Motor neuron (in vitro differentiated cells): Measurements from ENCODE around the gene CTF1. TPM values are rescaled to one million over a fixed set of nuclear protein-coding genes. Genes with fewer than 3 reads are reported as not detected.
"Not testable (repeated sequence)": the region's sequence is repeated elsewhere in the genome, so short reads cannot be mapped to it uniquely, and the experiment has no call there.

Source experiments
- ATAC-seq, 8 experiments: fragments of 200-7000 bp; cut with Tn5 transposase; replicated peaks in 6 of 8; 2 replicates each; pipeline ENCODE4 v1.8.0; 2021; ENCODE audit warnings: mild to moderate bottlenecking in 8 of 8, moderate library complexity in 8 of 8
- H3K27ac ChIP-seq, 2 donors: fragments of 250-450 bp; sonication (Bioruptor Pico); 2 replicates each; pipeline ENCODE4 v1.9.0; 2021; ENCODE audit warnings: antibody characterized with exemption in 2 of 2, mild to moderate bottlenecking in 2 of 2, moderate library complexity in 1 of 2
- H3K4me1 ChIP-seq, 2 donors: fragments of 250-450 bp; sonication (Bioruptor Pico); replicated peaks in 1 of 2; 2 replicates each; pipeline ENCODE4 v1.6.1; 2021; ENCODE audit warnings: antibody characterized with exemption in 2 of 2, mild to moderate bottlenecking in 2 of 2, moderate library complexity in 1 of 2
- H3K4me3 ChIP-seq, 5 donors: fragments of 250-450 bp; sonication (Bioruptor Pico); 2 replicates each; pipeline ENCODE4 v1.9.0; 2021; ENCODE audit warnings: antibody characterized with exemption in 5 of 5, mild to moderate bottlenecking in 5 of 5, moderate library complexity in 4 of 5
- WGBS, 10 experiments: fragments of 450-650 bp; shearing (Covaris generic); methylation state at CpG; one replicate each; pipeline ENCODE4 v1.0.0; 2022; 5-methylcytosine and 5-hydroxymethylcytosine counted together
- in situ Hi-C, 9 experiments: fragments of 400-800 bp; cut with MboI; loops; one replicate each; pipeline ENCODE4 v1.15.0; 2021; ENCODE audit warnings: low sequenced_read_pairs in 9 of 9, low pct_unique_long_range_greater_than_20kb in 2 of 9; ENCODE audit not compliant: unreplicated experiment in 9 of 9
- total RNA-seq, 8 experiments: library from RNA; unstranded; fragments of 300-600 nt; gene quantifications; 2 replicates each; pipeline versions ENCODE4 v1.2.3 to v1.2.4, GENCODE V29; 2022

The CTF1 gene
- total RNA-seq, 8 experiments from 2014 or later, result 0.38 to 2.9 (median 0.66) TPM

DNA sequence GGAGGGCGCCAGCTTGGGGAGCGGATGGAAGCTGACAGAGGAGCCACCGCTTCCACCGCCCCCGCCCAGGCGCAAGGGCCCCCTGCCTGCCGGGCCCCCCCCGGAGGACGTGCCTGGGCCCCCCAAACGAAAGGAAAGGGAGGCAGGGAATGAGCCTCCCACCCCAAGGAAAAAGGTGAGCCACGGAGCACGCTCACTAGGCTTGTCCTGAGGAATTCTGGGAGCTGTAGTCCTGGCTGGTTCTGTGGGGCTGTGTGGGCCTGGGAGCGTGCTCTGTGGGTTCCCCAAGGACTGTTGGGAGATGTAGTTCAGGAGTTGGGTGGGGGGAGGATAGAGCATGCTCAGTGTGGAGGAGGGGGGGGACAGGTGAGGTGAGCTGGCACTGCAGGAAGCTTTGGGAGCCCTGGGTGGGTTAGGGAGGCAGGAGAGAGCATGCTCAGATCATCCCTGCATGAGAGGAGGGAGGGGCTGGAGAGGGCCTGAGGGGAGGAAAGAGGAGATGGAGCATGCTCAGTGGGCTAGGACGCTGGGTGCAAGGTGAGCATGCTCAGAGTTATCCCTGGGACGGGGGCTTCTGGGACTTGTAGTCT lies 31.5 kb downstream of the CTF1 start:
- ATAC-seq, result peak; percentile 7 to 75 (median 73)
- in situ Hi-C loops, result no loop called here
- H3K4me3 ChIP-seq, result no peak overlapping the region
- peaks cover 4 to 6% of the 10 kb centered on the region in 2 donors for H3K4me1 ChIP-seq
- 83 to 100% methylated on average over 1 to 2 of the region's 15 CpGs; no CpG with 5 or more reads in 8 of the 10 experiments for WGBS, 10 experiments
- peak overlapping the region; percentile 23 to 57 for H3K27ac ChIP-seq

DNA sequence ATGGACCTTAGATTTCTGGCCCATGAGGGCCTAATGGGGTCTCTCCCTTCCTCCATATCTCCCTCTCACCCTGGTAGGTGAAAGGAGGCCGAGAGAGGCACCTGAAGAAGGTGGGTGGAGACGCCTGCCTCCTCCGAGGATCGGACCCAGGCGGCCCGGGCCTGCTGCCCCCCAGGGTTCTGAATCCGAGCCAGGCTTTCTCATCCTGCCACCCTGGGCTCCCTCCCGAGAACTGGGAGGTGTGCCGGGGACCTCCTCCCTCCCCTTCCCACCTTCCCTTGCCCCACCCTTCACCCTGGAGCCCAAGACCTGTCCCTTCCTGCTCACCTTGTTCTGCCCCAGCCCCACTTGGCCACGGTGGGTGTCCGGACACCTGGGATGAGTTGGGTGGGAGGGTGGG lies 32.0 kb downstream of the CTF1 start:
- ATAC-seq, result no peak
- in situ Hi-C loops, result no loop called here
- Histone ChIP-seq H3K4me1 (peaks cover 4 to 6% of the 10 kb centered on the region in 2 donors), H3K27ac (peak overlapping the region in 1 of 2 donors; percentile 44), H3K4me3 (no peak overlapping the region)
- WGBS, 10 experiments, result no CpG with 5 or more reads among the region's 11 CpGs

GRCh38 chr16:30929167-30929566 lies 32.8 kb downstream of the CTF1 start:
- Histone ChIP-seq H3K27ac (no peak overlapping the region), H3K4me3 (no peak overlapping the region), H3K4me1 (peaks cover 4 to 6% of the 10 kb centered on the region in 2 donors)
- in situ Hi-C loops, result no loop called here
- no peak for ATAC-seq
- 20 to 100% (median 86%) methylated on average over 1 to 6 of the region's 7 CpGs; no CpG with 5 or more reads in 1 of the 10 experiments for WGBS, 10 experiments

DNA sequence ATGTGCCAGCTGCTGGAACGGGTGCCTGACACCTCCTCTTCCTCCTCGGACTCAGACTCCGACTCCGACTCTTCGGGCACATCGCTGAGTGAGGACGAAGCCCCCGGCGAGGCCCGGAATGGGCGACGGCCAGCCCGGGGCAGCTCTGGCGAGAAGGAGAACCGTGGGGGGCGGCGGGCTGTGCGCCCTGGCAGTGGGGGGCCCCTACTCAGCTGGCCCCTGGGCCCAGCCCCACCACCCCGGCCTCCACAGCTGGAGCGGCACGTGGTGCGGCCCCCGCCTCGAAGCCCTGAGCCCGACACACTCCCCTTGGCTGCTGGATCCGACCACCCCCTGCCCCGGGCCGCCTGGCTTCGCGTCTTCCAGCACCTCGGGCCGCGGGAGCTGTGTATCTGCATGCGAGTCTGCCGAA lies 33.8 kb downstream of the CTF1 start:
- no peak overlapping the region for H3K27ac ChIP-seq
- no peak overlapping the region for H3K4me3 ChIP-seq
- H3K4me1 ChIP-seq, result peaks cover 4 to 6% of the 10 kb centered on the region in 2 donors
- no peak for ATAC-seq
- in situ Hi-C loops, result no loop called here
- 100% methylated on average over 2 of the region's 35 CpGs; no CpG with 5 or more reads in 9 of the 10 experiments for WGBS, 10 experiments

- H3K27ac ChIP-seq, result no peak overlapping the region
- in situ Hi-C loops, result no loop called here
- 0 to 79% (median 67%) methylated on average over 1 to 11 of the region's 12 CpGs; no CpG with 5 or more reads in 1 of the 10 experiments for WGBS, 10 experiments
Measured at GRCh38 chr16:30931068-30931650, 34.7 kb downstream of the CTF1 start.

DNA sequence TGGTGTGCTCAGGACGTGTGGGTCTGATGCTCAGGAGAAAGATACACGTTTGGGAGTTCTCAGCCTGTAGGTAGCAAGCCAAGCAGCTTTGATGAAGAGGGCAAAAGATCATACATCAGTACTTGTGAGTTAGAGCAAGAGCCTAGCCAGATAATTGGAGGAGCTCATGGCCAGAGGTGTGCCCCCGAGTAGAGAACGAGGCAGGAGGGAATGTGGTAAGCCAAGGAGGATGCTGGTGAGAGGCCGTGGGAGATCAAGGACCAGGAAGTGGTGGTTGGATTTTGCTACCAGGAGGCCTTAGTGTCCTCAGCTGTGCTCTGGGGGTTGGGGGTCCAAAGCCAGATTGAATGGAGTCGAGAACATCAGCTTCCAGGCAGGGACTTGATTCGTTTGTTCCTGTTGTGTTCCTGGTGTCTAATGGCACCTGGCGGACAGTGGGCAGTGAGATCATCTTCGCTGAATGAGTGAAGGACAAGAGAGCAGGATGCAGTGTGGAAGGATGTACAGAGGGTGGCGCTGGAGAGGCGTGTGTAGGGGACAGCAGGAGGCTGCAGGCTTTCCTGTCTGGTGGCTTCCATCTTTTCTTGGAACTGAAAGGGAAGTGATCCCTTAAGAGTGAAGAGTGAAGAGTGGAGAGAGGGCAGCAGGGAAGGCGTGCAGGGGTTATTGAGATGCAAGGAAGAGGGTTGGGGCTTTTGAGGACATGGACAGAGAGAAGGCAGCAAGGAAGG lies 38.6 kb downstream of the CTF1 start:
- peak; percentile 65 to 95 (median 84) for ATAC-seq
- peaks cover 0 to 2% of the 10 kb centered on the region in 2 donors for H3K4me1 ChIP-seq
- in situ Hi-C loops, result no loop called here
- H3K4me3 ChIP-seq, result no peak overlapping the region
- 44 to 95% (median 65%) methylated on average over 1 to 8 of the region's 12 CpGs; no CpG with 5 or more reads in 3 of the 10 experiments for WGBS, 10 experiments
- H3K27ac ChIP-seq, result no peak overlapping the region

More at GRCh38 chr16:30931068-30931650, 34.7 kb downstream of the CTF1 start:
- H3K4me3 ChIP-seq, result no peak overlapping the region
- no peak for ATAC-seq
- peaks cover 6% of the 10 kb centered on the region in 2 donors for H3K4me1 ChIP-seq

DNA sequence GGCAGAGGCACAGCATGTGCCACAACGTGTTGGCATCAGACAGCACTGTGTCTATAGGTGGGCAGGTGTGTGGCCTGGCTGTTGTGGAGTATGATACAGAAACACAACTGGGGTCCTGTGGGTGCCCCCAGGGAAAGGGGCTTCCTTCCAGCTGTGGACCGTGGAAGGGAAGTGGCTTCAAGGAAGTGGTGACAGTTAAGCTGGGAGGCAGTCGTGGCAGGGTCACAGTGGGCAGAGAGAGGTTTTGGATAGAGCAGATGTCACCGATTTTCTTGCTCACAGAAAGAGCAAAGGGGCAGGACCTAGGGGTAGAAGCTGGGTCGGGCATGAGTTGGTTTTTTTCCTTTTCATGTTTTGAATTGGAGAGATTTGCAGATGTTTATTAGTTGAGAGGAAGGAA lies 41.3 kb downstream of the CTF1 start:
- H3K27ac ChIP-seq, result no peak overlapping the region
- in situ Hi-C loops, result no loop called here
- no peak overlapping the region for H3K4me3 ChIP-seq
- H3K4me1 ChIP-seq, result peaks cover 0 to 2% of the 10 kb centered on the region in 2 donors
- no peak for ATAC-seq
- WGBS, 10 experiments, result 41 to 100% (median 84%) methylated on average over 1 to 5 of the region's 5 CpGs; no CpG with 5 or more reads in 3 of the 10 experiments

- H3K4me3 ChIP-seq, H3K4me1 ChIP-seq, H3K27ac ChIP-seq, ATAC-seq, in situ Hi-C loops: not testable (repeated sequence)
- 89 to 100% (median 99%) methylated on average over 1 to 8 of the region's 8 CpGs; no CpG with 5 or more reads in 4 of the 10 experiments for WGBS, 10 experiments
Measured at GRCh38 chr16:30939571-30939970, 43.2 kb downstream of the CTF1 start.

DNA sequence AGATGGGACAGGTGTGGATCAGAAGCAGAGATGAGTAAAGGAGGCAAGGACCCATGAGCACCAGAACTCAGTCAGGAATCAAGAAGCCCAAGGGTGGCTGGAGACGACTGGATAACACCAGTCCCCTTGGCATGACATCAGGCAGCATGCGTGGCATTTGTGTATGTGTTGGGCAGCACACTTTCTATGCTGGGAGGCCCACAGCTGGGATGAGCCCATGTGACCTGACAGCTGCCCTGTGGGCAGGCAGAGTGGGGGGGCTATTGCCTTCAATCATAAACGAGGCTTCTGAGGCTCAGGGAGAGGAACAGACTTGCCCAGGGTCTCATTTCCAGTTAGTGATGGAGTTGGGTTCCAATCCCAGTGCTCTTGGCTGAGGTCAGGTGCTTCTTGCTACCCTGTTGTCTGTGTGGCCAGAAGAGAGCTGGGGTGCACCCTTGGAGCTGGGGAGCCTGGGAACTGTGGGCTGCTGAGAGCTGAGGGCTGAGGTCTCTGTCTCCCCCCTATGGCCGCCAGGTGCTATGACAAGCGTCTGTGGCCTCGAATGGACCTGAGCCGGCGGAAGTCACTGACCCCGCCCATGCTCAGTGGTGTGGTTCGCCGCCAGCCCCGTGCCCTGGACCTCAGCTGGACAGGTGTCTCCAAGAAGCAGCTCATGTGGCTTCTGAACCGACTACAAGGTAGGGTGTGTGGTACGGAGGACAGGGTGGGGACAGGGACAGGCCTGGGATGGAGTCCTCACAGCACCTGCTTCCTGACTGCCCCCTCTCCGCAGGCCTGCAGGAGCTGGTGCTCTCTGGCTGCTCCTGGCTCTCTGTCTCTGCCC lies 45.4 kb downstream of the CTF1 start:
- no peak overlapping the region for H3K4me3 ChIP-seq
- in situ Hi-C loops, result no loop called here

GRCh38 chr16:30942426-30942806 lies 46.0 kb downstream of the CTF1 start:
- Histone ChIP-seq H3K4me3 (no peak overlapping the region), H3K4me1 (peaks cover 2 to 6% of the 10 kb centered on the region in 2 donors), H3K27ac (no peak overlapping the region)
- in situ Hi-C loops, result no loop called here
- no peak for ATAC-seq
- 67 to 70% methylated on average over 2 to 3 of the region's 4 CpGs; no CpG with 5 or more reads in 8 of the 10 experiments for WGBS, 10 experiments

More for the DNA sequence above, 45.4 kb downstream of the CTF1 start:
- peaks cover 0 to under 1% of the 10 kb centered on the region in 2 donors for H3K4me1 ChIP-seq
- 30 to 75% (median 48%) methylated on average over 1 to 10 of the region's 15 CpGs; no CpG with 5 or more reads in 6 of the 10 experiments for whole genome bisulfite sequencing, 10 experiments
- ATAC-seq, result peak; percentile 72 to 99 (median 78)
- no peak overlapping the region for H3K27ac ChIP-seq

DNA sequence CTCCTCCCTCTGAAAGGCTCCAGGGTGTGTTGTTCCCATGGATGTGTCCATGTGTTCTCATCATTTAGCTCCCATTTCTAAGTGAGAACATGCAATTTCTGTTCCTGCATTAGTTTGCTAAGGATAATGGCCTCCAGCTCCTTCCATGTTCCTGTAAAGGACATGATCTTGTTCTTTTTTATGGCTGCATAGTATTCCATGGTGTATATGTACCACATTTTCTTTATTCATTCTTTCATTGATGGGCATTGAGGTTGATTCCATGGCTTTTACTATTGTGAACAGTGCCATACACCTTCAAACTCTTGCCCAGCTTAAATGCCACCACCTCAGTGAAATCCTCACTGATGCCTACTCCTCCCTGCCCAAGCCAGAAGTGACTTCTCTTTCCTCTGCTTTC lies 47.9 kb downstream of the CTF1 start:
- Histone ChIP-seq H3K27ac (no peak overlapping the region), H3K4me1 (peaks cover 4 to 6% of the 10 kb centered on the region in 2 donors), H3K4me3 (no peak overlapping the region)
- in situ Hi-C loops, result no loop called here
- no peak for ATAC-seq

GRCh38 chr16:30946671-30947540 lies 50.5 kb downstream of the CTF1 start:
- Histone ChIP-seq H3K4me1 (peaks cover 12 to 17% of the 10 kb centered on the region in 2 donors), H3K27ac (peak overlapping the region; percentile 82 to 91), H3K4me3 (no peak overlapping the region)
- 70 to 100% (median 83%) methylated on average over 1 to 8 of the region's 38 CpGs; no CpG with 5 or more reads in 3 of the 10 experiments for WGBS, 10 experiments
- in situ Hi-C loops, result no loop called here
- ATAC-seq, result no peak
